ENCODE measurements around the gene BGN.

Gene BGN

DNA sequence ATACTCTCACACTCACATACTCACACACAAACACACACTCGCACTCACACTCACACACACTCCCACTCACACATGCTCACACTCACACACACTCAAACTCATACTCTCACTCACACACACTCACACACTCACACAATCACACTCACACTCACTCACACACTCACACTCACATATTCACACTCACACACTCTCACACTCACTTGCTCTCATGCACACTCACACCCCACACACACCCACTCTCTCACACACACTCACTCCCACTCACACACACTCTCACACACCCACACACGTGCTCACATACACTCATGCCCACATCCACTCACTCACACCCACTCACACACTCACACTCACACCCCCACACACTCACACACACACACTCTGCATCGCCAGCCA, 17.7 kb downstream of the BGN start:
- no peak overlapping the region for H3K4me3 ChIP-seq (ENCODE audit: low read depth, low read length)
- DNase-seq (ENCODE audit: low read depth), result no peak
- TF ChIP-seq MYC (IDR thresholded peaks at IDR 0.05; ENCODE audit: low read depth, low read length), result no peak
- TF ChIP-seq, protein P1, sequence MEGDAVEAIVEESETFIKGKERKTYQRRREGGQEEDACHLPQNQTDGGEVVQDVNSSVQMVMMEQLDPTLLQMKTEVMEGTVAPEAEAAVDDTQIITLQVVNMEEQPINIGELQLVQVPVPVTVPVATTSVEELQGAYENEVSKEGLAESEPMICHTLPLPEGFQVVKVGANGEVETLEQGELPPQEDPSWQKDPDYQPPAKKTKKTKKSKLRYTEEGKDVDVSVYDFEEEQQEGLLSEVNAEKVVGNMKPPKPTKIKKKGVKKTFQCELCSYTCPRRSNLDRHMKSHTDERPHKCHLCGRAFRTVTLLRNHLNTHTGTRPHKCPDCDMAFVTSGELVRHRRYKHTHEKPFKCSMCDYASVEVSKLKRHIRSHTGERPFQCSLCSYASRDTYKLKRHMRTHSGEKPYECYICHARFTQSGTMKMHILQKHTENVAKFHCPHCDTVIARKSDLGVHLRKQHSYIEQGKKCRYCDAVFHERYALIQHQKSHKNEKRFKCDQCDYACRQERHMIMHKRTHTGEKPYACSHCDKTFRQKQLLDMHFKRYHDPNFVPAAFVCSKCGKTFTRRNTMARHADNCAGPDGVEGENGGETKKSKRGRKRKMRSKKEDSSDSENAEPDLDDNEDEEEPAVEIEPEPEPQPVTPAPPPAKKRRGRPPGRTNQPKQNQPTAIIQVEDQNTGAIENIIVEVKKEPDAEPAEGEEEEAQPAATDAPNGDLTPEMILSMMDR (IDR thresholded peaks at IDR 0.05; ENCODE audit: low read depth, low read length), result no peak

DNA sequence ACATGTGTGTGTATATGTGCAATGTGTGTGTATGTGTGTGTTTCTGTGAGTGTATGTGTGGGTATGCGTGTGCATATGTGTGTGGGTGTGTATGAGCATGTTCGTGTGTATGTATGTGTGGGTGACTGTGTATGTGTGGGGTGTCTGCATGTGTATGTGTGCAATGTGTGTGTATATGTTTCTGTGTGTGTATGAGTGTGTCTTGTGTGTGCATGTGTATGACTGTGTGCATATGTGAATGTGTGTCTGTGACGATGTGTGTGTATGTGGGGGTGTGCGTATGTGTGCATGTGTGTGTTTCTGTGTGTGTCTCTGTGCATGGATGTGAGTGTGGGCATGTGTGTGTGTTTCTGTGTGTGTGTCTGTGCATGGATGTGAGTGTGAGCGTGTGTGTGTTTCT, 18.5 kb downstream of the BGN start:
- TF ChIP-seq MYC (IDR thresholded peaks at IDR 0.05; ENCODE audit: low read depth, low read length) (no peak), POLR2A (IDR thresholded peaks at IDR 0.05; ENCODE audit: extremely low read depth, insufficient read length) (no peak)
- TF ChIP-seq, protein P2, sequence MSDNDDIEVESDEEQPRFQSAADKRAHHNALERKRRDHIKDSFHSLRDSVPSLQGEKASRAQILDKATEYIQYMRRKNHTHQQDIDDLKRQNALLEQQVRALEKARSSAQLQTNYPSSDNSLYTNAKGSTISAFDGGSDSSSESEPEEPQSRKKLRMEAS (IDR thresholded peaks at IDR 0.05; ENCODE audit: low read depth, low read length), result no peak
- TF ChIP-seq, protein P1 (IDR thresholded peaks at IDR 0.05; ENCODE audit: low read depth, low read length), result no peak
- no peak for DNase-seq (ENCODE audit: low read depth)
- no peak overlapping the region for H3K4me3 ChIP-seq (ENCODE audit: low read depth, low read length)

DNA sequence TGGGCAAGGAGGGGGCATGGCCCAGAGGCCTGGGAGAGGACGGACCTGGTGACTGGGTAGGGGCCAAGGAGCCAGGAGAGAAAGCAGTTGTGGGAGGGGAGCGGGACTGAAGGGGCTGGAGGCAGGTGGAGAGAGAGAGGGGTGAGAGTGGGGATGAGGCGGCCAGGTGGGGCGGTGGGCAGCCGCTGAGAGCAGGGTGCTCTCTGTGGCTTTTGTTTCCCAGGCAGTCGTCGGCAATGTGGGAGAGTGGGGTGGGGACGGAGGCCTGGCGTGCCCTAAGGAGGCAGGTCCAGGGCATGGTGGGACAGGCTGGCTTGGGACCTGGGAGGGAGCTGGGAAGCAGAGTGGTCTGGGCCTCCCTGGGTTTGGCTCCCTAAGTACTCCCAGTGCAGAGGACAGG, 19.5 kb downstream of the BGN start:
- H3K4me3 ChIP-seq (ENCODE audit: low read depth, low read length), result no peak overlapping the region
- TF ChIP-seq POLR2A (IDR thresholded peaks at IDR 0.05; ENCODE audit: extremely low read depth, insufficient read length) (no peak), MYC (IDR thresholded peaks at IDR 0.05; ENCODE audit: low read depth, low read length) (no peak)
- TF ChIP-seq, protein P2 (IDR thresholded peaks at IDR 0.05; ENCODE audit: low read depth, low read length), result no peak
- TF ChIP-seq, protein P1 (IDR thresholded peaks at IDR 0.05; ENCODE audit: low read depth, low read length), result no peak
- DNase-seq (ENCODE audit: low read depth), result no peak

DNA sequence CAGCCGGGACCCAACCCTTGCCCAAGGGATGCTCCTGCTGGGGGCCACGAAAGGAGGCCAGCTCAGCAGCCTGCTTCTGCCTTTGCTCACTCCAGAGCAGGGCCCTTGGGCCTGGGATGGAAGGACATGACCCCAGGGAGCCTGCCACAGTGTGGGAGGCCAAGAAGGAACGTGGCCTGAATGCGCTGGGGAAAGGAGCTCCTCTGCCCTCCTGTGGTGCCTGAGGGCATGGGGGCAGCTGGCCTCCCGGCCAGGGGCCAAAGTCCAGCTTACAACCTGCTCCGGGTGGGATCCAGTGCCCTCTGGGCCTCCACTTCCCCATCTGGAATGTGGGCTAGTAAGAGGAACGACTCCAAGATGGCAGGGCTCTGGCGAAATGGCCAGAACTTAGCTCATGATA, 20.7 kb downstream of the BGN start:
- DNase-seq (ENCODE audit: low read depth), result no peak
- H3K4me3 ChIP-seq (ENCODE audit: low read depth, low read length), result no peak overlapping the region
- TF ChIP-seq POLR2A (IDR thresholded peaks at IDR 0.05; ENCODE audit: extremely low read depth, insufficient read length), result no peak
- TF ChIP-seq, protein P2 (IDR thresholded peaks at IDR 0.05; ENCODE audit: low read depth, low read length), result no peak
- TF ChIP-seq MYC (IDR thresholded peaks at IDR 0.05; ENCODE audit: low read depth, low read length), result no peak

DNA sequence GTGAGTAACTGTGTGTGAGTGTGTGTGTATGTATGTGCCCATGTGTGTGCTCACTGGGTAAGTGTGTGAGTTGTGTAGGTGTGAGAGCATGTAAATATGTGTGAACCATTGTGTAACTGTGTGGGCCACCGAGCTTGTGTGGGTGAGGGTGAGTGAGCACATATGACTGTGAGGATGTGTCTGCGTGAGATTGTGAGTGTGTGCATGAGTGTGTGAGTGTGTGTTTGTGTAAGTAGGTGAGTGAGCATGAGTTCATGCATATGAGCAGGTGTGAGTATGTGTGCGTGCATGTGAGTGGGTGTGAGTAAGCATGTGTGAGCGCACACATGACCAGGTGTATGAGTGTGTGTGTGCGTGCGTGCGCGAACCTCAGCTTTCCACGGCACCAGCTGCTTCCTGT, 21.3 kb downstream of the BGN start:
- TF ChIP-seq MYC (IDR thresholded peaks at IDR 0.05; ENCODE audit: low read depth, low read length) (no peak), POLR2A (IDR thresholded peaks at IDR 0.05; ENCODE audit: extremely low read depth, insufficient read length) (no peak)
- TF ChIP-seq, protein P1 (IDR thresholded peaks at IDR 0.05; ENCODE audit: low read depth, low read length), result no peak
- TF ChIP-seq, protein P2 (IDR thresholded peaks at IDR 0.05; ENCODE audit: low read depth, low read length), result no peak
- H3K4me3 ChIP-seq (ENCODE audit: low read depth, low read length), result no peak overlapping the region
- DNase-seq (ENCODE audit: low read depth), result no peak

DNA sequence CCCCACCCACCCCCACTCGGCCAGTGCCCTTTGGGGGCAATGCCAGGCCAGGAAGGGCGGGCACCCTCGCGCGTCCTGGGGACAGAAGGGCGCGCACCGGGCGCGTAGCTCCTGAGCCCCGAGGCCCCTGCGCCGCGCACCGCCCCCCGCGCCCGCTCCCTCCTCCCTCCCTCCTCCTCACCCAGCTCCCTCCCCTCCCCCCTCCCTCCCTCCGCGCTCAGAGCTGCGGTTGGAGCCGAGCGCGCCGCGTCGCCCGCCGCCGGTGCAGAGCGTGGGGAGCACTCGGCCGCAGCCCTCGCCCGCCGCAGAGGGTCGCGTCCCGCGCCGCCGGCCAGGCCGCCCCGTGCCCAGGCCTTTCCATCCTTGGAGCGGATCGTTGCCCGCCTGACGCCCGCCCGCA, 22.6 kb downstream of the BGN start, which contains the start of gene ATP2B3:
TSS of gene ATP2B3 (plus strand) at position 220 of the 400 bp plus-strand sequence. CDS start 18,606 bp downstream, outside the sequence.
- no peak for DNase-seq (ENCODE audit: low read depth)

More for the DNA sequence above, 22.6 kb downstream of the BGN start, which contains the start of gene ATP2B3:
- H3K4me3 ChIP-seq (ENCODE audit: low read depth, low read length), result no peak within 1 kb of the TSS
- no peak for TF ChIP-seq MYC (IDR thresholded peaks at IDR 0.05; ENCODE audit: low read depth, low read length)
- TF ChIP-seq, protein P1 (IDR thresholded peaks at IDR 0.05; ENCODE audit: low read depth, low read length), result no peak
- TF ChIP-seq, protein P2 (IDR thresholded peaks at IDR 0.05; ENCODE audit: low read depth, low read length), result no peak
